ENCODE measurements around the gene ICAM1. TPM values are rescaled to one million over a fixed set of nuclear protein-coding genes. Genes with fewer than 3 reads are reported as not detected.
"Not testable (repeated sequence)": the region's sequence is repeated elsewhere in the genome, so short reads cannot be mapped to it uniquely, and the experiment has no call there.

Gene ICAM1
- polyA plus RNA-seq, 1 donor from 2014 or later: not detected

DNA sequence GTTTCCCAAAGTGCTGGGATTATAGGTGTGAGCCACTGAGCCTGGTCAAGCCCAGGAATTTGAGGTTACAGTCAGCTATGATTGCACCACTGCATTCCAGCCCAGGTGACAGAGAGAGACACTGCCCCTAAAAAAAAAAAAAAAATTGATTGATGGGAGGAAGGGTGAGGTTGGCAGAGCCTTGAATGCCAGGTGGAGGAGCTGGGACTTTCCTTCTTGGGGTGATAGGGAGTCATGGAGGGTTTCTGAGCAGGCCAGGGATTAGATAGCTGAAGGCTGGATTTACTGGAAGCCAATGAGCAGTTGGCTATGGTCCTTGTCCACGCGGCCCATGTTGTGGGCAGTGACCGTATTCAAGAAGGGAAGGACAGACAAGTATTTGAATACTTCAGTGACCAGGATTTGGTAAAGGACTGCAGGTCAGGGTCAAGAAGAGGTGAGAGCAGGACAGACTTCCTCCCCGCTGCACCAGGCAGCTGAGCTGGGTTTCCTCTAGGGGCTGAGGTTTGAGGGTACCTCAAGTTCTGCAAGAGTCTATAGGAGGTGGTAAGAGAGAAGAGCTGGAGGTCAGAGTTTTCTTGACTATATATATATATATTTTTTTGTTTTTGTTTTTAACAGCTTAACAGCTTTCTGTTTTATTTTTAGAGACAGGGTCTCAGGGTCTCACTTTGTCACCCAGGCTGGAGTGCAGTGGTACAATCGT lies 9.0 kb downstream of the ICAM1 start:
- H2AFZ ChIP-seq (ENCODE audit: low read depth, low read length): no peak overlapping the region
- H3K4me3 ChIP-seq (ENCODE audit: low read length): no peak overlapping the region
- no peak for TF ChIP-seq TAF1 (IDR thresholded peaks at IDR 0.05; ENCODE audit: low read depth)
- no peak for TF ChIP-seq EP300 (conservative IDR thresholded peaks at IDR 0.05; ENCODE audit: poor library complexity, severe bottlenecking)
- TF ChIP-seq, protein P1, sequence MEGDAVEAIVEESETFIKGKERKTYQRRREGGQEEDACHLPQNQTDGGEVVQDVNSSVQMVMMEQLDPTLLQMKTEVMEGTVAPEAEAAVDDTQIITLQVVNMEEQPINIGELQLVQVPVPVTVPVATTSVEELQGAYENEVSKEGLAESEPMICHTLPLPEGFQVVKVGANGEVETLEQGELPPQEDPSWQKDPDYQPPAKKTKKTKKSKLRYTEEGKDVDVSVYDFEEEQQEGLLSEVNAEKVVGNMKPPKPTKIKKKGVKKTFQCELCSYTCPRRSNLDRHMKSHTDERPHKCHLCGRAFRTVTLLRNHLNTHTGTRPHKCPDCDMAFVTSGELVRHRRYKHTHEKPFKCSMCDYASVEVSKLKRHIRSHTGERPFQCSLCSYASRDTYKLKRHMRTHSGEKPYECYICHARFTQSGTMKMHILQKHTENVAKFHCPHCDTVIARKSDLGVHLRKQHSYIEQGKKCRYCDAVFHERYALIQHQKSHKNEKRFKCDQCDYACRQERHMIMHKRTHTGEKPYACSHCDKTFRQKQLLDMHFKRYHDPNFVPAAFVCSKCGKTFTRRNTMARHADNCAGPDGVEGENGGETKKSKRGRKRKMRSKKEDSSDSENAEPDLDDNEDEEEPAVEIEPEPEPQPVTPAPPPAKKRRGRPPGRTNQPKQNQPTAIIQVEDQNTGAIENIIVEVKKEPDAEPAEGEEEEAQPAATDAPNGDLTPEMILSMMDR (IDR thresholded peaks at IDR 0.05; ENCODE audit: poor library complexity, severe bottlenecking): no peak
- no peak for TF ChIP-seq SMC3 (conservative IDR thresholded peaks at IDR 0.05; ENCODE audit: poor library complexity)
- TF ChIP-seq REST (IDR thresholded peaks at IDR 0.05; ENCODE audit: borderline replicate concordance): no peak
- TF ChIP-seq MXI1 (conservative IDR thresholded peaks at IDR 0.05; ENCODE audit: poor library complexity, severe bottlenecking): no peak
- no peak for TF ChIP-seq RAD21 (conservative IDR thresholded peaks at IDR 0.05)
- TF ChIP-seq EZH2 (IDR thresholded peaks at IDR 0.05; ENCODE audit: borderline replicate concordance, insufficient read depth, low read length, poor library complexity, severe bottlenecking): no peak
- TF ChIP-seq POLR2AphosphoS5 (IDR thresholded peaks at IDR 0.05): no peak
- H3K27ac ChIP-seq (ENCODE audit: low read length): no peak overlapping the region
- no peaks in the 10 kb centered on the region for H3K79me2 ChIP-seq (replicated peaks; ENCODE audit: insufficient read depth, low read length)
- H3K4me2 ChIP-seq (ENCODE audit: low read length): no peak overlapping the region
- no peaks in the 10 kb centered on the region for H3K9me2 ChIP-seq (ENCODE audit: insufficient read depth, low read length)
- no peak overlapping the region for H3K9ac ChIP-seq (ENCODE audit: low read length)
- H3K9me3 ChIP-seq (ENCODE audit: low read length): no peaks in the 10 kb centered on the region
- H3K27me3 ChIP-seq (ENCODE audit: insufficient read depth, low read depth, low read length): no peaks in the 10 kb centered on the region
- H4K20me1 ChIP-seq (ENCODE audit: insufficient read depth): no peaks in the 10 kb centered on the region
- H3K36me3 ChIP-seq (ENCODE audit: insufficient read depth, low read length): no peaks in the 10 kb centered on the region
- no peaks in the 10 kb centered on the region for H3F3A ChIP-seq (ENCODE audit: insufficient read depth, low read length, poor library complexity, severe bottlenecking)

- H3K27ac ChIP-seq (ENCODE audit: low read length); H3K79me2 ChIP-seq (replicated peaks; ENCODE audit: insufficient read depth, low read length); H4K20me1 ChIP-seq (ENCODE audit: insufficient read depth); H3K9me2 ChIP-seq (ENCODE audit: insufficient read depth, low read length); H3K4me3 ChIP-seq (ENCODE audit: low read length); H3K4me2 ChIP-seq (ENCODE audit: low read length); H3K9me3 ChIP-seq (ENCODE audit: low read length); H3K9ac ChIP-seq (ENCODE audit: low read length); H2AFZ ChIP-seq (ENCODE audit: low read depth, low read length); H3K36me3 ChIP-seq (ENCODE audit: insufficient read depth, low read length); H3F3A ChIP-seq (ENCODE audit: insufficient read depth, low read length, poor library complexity, severe bottlenecking): not testable (repeated sequence)
- H3K27me3 ChIP-seq (ENCODE audit: insufficient read depth, low read depth, low read length): peaks cover 19% of the 10 kb centered on the region
Observed at GRCh38 chr19:10282043-10282442, 11.1 kb downstream of the ICAM1 start.
